HEK293 (cell line): ENCODE measurements around the gene ENTPD3.

Experiments used
- CTCF ChIP-seq: fragments of 450-650 bp; formaldehyde crosslinking; IDR thresholded peaks from 2 replicates; pipeline ENCODE4 v1.5.1; 2016; ENCODE audit warnings: missing biosample characterization, missing genetic modification characterization
- RBAK ChIP-seq: fragments of 450-650 bp; formaldehyde crosslinking; IDR thresholded peaks from 2 replicates; pipeline ENCODE4 v1.5.1; 2016; ENCODE audit warnings: missing biosample characterization, missing genetic modification characterization
- ZNF292 ChIP-seq: fragments of 450-650 bp; formaldehyde crosslinking; IDR thresholded peaks from 2 replicates; pipeline ENCODE4 v1.5.1; 2016; ENCODE audit warnings: low read depth, missing biosample characterization, missing genetic modification characterization, borderline replicate concordance
- ZNF837 ChIP-seq: fragments of 450-650 bp; formaldehyde crosslinking; IDR thresholded peaks from 2 replicates; pipeline ENCODE4 v1.5.1; 2016; ENCODE audit warnings: missing biosample characterization, missing genetic modification characterization

GRCh38 chr3:40358454-40358853 lies 28.5 kb upstream of the ENTPD3 start:
- TF ChIP-seq ZNF837 (tag by site-specific recombination) = no peak
- TF ChIP-seq CTCF (tag by site-specific recombination) = no peak
- no peak for TF ChIP-seq RBAK
- no peak for TF ChIP-seq ZNF292 (tag by site-specific recombination)
